Stimulated activated effector memory CD8-positive, alpha-beta T cell treated with anti-CD3 and anti-CD28 coated beads, Interleukin-12 subunit alpha, Interleukin-12 subunit beta, amount 100 ng/mL, for 72 hours (primary cell): ENCODE measurements around the gene ARHGAP10.
A peak's percentile ranks its signal among the peaks of the same experiment; 100 is the strongest.

Experiments used
- ATAC-seq: fragments of 150-1000 bp; cut with Tn5 transposase; 2 replicates; pipeline ENCODE4 v1.10.0; 2021
- DNase-seq, 2 donors: peaks; one replicate each; pipeline ENCODE4 v3.0.0; 2021 to 2022; ENCODE audit warnings: low spot score in 2 of 2
- H3K27ac Mint-ChIP-seq: one replicate; pipeline ENCODE4 v1.8.0; 2022; ENCODE audit warnings: mild to moderate bottlenecking, mixed read lengths
- H3K36me3 Mint-ChIP-seq: one replicate; pipeline ENCODE4 v1.8.0; 2022; ENCODE audit warnings: mild to moderate bottlenecking, mixed read lengths
- H3K4me1 Mint-ChIP-seq: one replicate; pipeline ENCODE4 v1.8.0; 2022; ENCODE audit warnings: mixed read lengths
- H3K4me3 Mint-ChIP-seq: one replicate; pipeline ENCODE4 v1.8.0; 2022; ENCODE audit warnings: mild to moderate bottlenecking, mixed read lengths
- H3K9me3 Mint-ChIP-seq: one replicate; pipeline ENCODE4 v1.8.0; 2022; ENCODE audit warnings: mixed read lengths

The ARHGAP10 gene

GRCh38 chr4:147957446-147957845 is 225.6 kb downstream of the ARHGAP10 start:
- DNase-seq: no peak
- no peak for ATAC-seq
- Mint-ChIP-seq H3K4me3 (no peak overlapping the region), H3K27ac (no peak overlapping the region), H3K4me1 (peaks cover 6% of the 10 kb centered on the region), H3K9me3 (no peaks in the 10 kb centered on the region), H3K36me3 (no peaks in the 10 kb centered on the region)

- Mint-ChIP-seq H3K27ac (no peak overlapping the region), H3K4me1 (peaks cover 6% of the 10 kb centered on the region), H3K36me3 (no peaks in the 10 kb centered on the region), H3K9me3 (no peaks in the 10 kb centered on the region), H3K4me3 (no peak overlapping the region)
- ATAC-seq (no peak), DNase-seq (no peak)
Measured at GRCh38 chr4:147958057-147958456, 226.2 kb downstream of the ARHGAP10 start.

GRCh38 chr4:147958489-147959065 is 226.7 kb downstream of the ARHGAP10 start:
- no peak for DNase-seq

GRCh38 chr4:147960971-147961370 is 229.1 kb downstream of the ARHGAP10 start:
- DNase-seq: no peak
- ATAC-seq: no peak
- H3K9me3 Mint-ChIP-seq: no peaks in the 10 kb centered on the region
- no peaks in the 10 kb centered on the region for H3K36me3 Mint-ChIP-seq
- H3K4me1 Mint-ChIP-seq: peaks cover 6% of the 10 kb centered on the region
- H3K27ac Mint-ChIP-seq: no peak overlapping the region
- no peak overlapping the region for H3K4me3 Mint-ChIP-seq

More at GRCh38 chr4:147958489-147959065, 226.7 kb downstream of the ARHGAP10 start:
- no peak overlapping the region for H3K4me3 Mint-ChIP-seq
- H3K9me3 Mint-ChIP-seq: no peaks in the 10 kb centered on the region
- no peak overlapping the region for H3K27ac Mint-ChIP-seq
- H3K4me1 Mint-ChIP-seq: peaks cover 6% of the 10 kb centered on the region
- no peaks in the 10 kb centered on the region for H3K36me3 Mint-ChIP-seq
- ATAC-seq: no peak

GRCh38 chr4:147963839-147964238 is 232.0 kb downstream of the ARHGAP10 start:
- Mint-ChIP-seq H3K4me1 (peaks cover 6% of the 10 kb centered on the region), H3K27ac (no peak overlapping the region), H3K36me3 (peaks cover 5% of the 10 kb centered on the region), H3K9me3 (no peaks in the 10 kb centered on the region), H3K4me3 (no peak overlapping the region)
- ATAC-seq: no peak
- DNase-seq: no peak

GRCh38 chr4:147964266-147964880 is 232.5 kb downstream of the ARHGAP10 start:
- Mint-ChIP-seq H3K36me3 (peaks cover 5% of the 10 kb centered on the region), H3K4me1 (peaks cover 6% of the 10 kb centered on the region), H3K27ac (no peak overlapping the region), H3K4me3 (no peak overlapping the region), H3K9me3 (no peaks in the 10 kb centered on the region)
- no peak for ATAC-seq
- DNase-seq: no peak

GRCh38 chr4:147965056-147965455 is 233.2 kb downstream of the ARHGAP10 start:
- ATAC-seq (no peak), DNase-seq (no peak)
- peaks cover 6% of the 10 kb centered on the region for H3K4me1 Mint-ChIP-seq
- no peaks in the 10 kb centered on the region for H3K9me3 Mint-ChIP-seq
- no peak overlapping the region for H3K27ac Mint-ChIP-seq
- peaks cover 5% of the 10 kb centered on the region for H3K36me3 Mint-ChIP-seq
- H3K4me3 Mint-ChIP-seq: no peak overlapping the region

GRCh38 chr4:147965873-147966272 is 234.0 kb downstream of the ARHGAP10 start:
- peaks cover 5% of the 10 kb centered on the region for H3K36me3 Mint-ChIP-seq
- DNase-seq (no peak), ATAC-seq (no peak)
- H3K27ac Mint-ChIP-seq: no peak overlapping the region
- no peaks in the 10 kb centered on the region for H3K9me3 Mint-ChIP-seq
- peaks cover 6% of the 10 kb centered on the region for H3K4me1 Mint-ChIP-seq
- H3K4me3 Mint-ChIP-seq: no peak overlapping the region

GRCh38 chr4:147968641-147969040 is 236.8 kb downstream of the ARHGAP10 start:
- no peak for ATAC-seq
- no peak for DNase-seq
- Mint-ChIP-seq H3K27ac (no peak overlapping the region), H3K9me3 (no peaks in the 10 kb centered on the region), H3K4me3 (no peak overlapping the region), H3K36me3 (peaks cover 5% of the 10 kb centered on the region), H3K4me1 (no peaks in the 10 kb centered on the region)

GRCh38 chr4:147969573-147970385 is 237.9 kb downstream of the ARHGAP10 start:
- H3K36me3 Mint-ChIP-seq: peaks cover 5% of the 10 kb centered on the region
- no peaks in the 10 kb centered on the region for H3K9me3 Mint-ChIP-seq
- no peak overlapping the region for H3K27ac Mint-ChIP-seq
- ATAC-seq: no peak
- DNase-seq: no peak
- H3K4me1 Mint-ChIP-seq: no peaks in the 10 kb centered on the region
- H3K4me3 Mint-ChIP-seq: no peak overlapping the region

- ATAC-seq (no peak), DNase-seq (no peak)
- Mint-ChIP-seq H3K4me1 (no peaks in the 10 kb centered on the region), H3K4me3 (no peak overlapping the region), H3K9me3 (no peaks in the 10 kb centered on the region), H3K36me3 (peaks cover 5% of the 10 kb centered on the region), H3K27ac (no peak overlapping the region)
Measured at GRCh38 chr4:147971116-147971515, 239.2 kb downstream of the ARHGAP10 start.

- no peak for ATAC-seq
- H3K27ac Mint-ChIP-seq: no peak overlapping the region
Measured at GRCh38 chr4:147975325-147975724, 243.4 kb downstream of the ARHGAP10 start.

GRCh38 chr4:147975933-147976928 is 244.3 kb downstream of the ARHGAP10 start:
- H3K36me3 Mint-ChIP-seq: no peaks in the 10 kb centered on the region
- ATAC-seq: no peak
- H3K27ac Mint-ChIP-seq: no peak overlapping the region
- peaks cover 3% of the 10 kb centered on the region for H3K9me3 Mint-ChIP-seq
- no peak for DNase-seq
- H3K4me1 Mint-ChIP-seq: peaks cover 18% of the 10 kb centered on the region
- H3K4me3 Mint-ChIP-seq: no peak overlapping the region

More at GRCh38 chr4:147975325-147975724, 243.4 kb downstream of the ARHGAP10 start:
- H3K36me3 Mint-ChIP-seq: no peaks in the 10 kb centered on the region
- peaks cover 9% of the 10 kb centered on the region for H3K4me1 Mint-ChIP-seq
- no peak overlapping the region for H3K4me3 Mint-ChIP-seq
- peaks cover 3% of the 10 kb centered on the region for H3K9me3 Mint-ChIP-seq
- DNase-seq: no peak

- no peak for ATAC-seq
- H3K27ac Mint-ChIP-seq: no peak overlapping the region
- peaks cover 33% of the 10 kb centered on the region for H3K4me1 Mint-ChIP-seq
- DNase-seq: no peak
- H3K36me3 Mint-ChIP-seq: no peaks in the 10 kb centered on the region
- H3K9me3 Mint-ChIP-seq: peaks cover 3% of the 10 kb centered on the region
- H3K4me3 Mint-ChIP-seq: no peak overlapping the region
Measured at GRCh38 chr4:147980586-147980985, 248.7 kb downstream of the ARHGAP10 start.

- H3K36me3 Mint-ChIP-seq: no peaks in the 10 kb centered on the region
- H3K4me1 Mint-ChIP-seq: peaks cover 33% of the 10 kb centered on the region
- ATAC-seq (peak; percentile 97), DNase-seq (no peak)
- no peak overlapping the region for H3K27ac Mint-ChIP-seq
- H3K4me3 Mint-ChIP-seq: no peak overlapping the region
- H3K9me3 Mint-ChIP-seq: peaks cover 3% of the 10 kb centered on the region
Measured at GRCh38 chr4:147981305-147981704, 249.4 kb downstream of the ARHGAP10 start.
